K562 (cell line): ENCODE results near the gene CACNA2D2. TPM values are rescaled to one million over a fixed set of nuclear protein-coding genes. Genes with fewer than 3 reads are reported as not detected.

Experiments
- ATAC-seq: fragments of 200-7000 bp; cut with Tn5 transposase; 3 replicates; pipeline ENCODE4 v1.9.1; 2020; ENCODE audit warnings: moderate library complexity
- BruUV-seq: library from RNA; stranded (reverse); fragments of 400-500 nt; replicated peaks from 2 replicates; lab custom pipeline; 2021; lab: Mats Ljungman, UMichigan
- CTCF ChIA-PET: fragments of 300-600 bp; formaldehyde crosslinking; extraction: SDS; loops from one replicate; lab custom pipeline; 2021; ENCODE audit warnings: low intra/inter-chr PET ratio; lab: Yijun Ruan, JAX
- POLR2A ChIA-PET: fragments of 300-600, 350-650 bp; sonication (Branson Sonifier 250); formaldehyde crosslinking; extraction: SDS; loops from one replicate; lab custom pipeline; 2021; ENCODE audit warnings: antibody characterized with exemption, inconsistent platforms; lab: Yijun Ruan, JAX
- DNase-seq, 4 experiments: peaks; one replicate each; pipeline versions ENCODE4 v3.0.0 to v3.0.0-alpha.2; 2011 to 2018; ENCODE audit warnings: low spot score in 3 of 4, mixed read lengths in 3 of 4; ENCODE audit errors: extremely low read depth in 1 of 4
- FAIRE-seq: peaks from 2 replicates; lab custom pipeline; 2011; peaks lifted over from hg19 to GRCh38; lab: Jason Lieb, UNC
- H2AFZ ChIP-seq: 2 replicates; pipeline ENCODE4 v1.6.0; 2011; ENCODE audit warnings: low read depth, low read length, control low read depth, inconsistent platforms
- H3K27ac ChIP-seq: fragments of 200-600 bp; 3 replicates; pipeline ENCODE4 v1.8.0; 2011; ENCODE audit warnings: low read depth, mild to moderate bottlenecking, control low read depth, inconsistent platforms, low read length, moderate library complexity, mixed read lengths; ENCODE audit errors: extremely low read depth
- H3K27me3 ChIP-seq, 2 experiments: fragments of 300-600 bp in 1 of 2; 2 replicates in 1 of 2; 3 replicates in 1 of 2; pipeline versions ENCODE4 v1.6.0 to v1.8.0; 2011; ENCODE audit warnings: inconsistent platforms in 2 of 2, low read length in 2 of 2, mild to moderate bottlenecking in 1 of 2, mixed read lengths in 1 of 2, moderate library complexity in 1 of 2; ENCODE audit not compliant: control insufficient read depth in 2 of 2, insufficient read depth in 2 of 2
- H3K36me3 ChIP-seq: fragments of 300-600 bp; 3 replicates; pipeline ENCODE4 v1.8.0; 2011; ENCODE audit warnings: mild to moderate bottlenecking, low read length, inconsistent platforms; ENCODE audit not compliant: control insufficient read depth, insufficient read depth
- H3K4me1 ChIP-seq, 2 experiments: fragments of 200-600 bp in 1 of 2; replicated peaks in 1 of 2; 2 replicates in 1 of 2; 3 replicates in 1 of 2; pipeline versions ENCODE4 v1.5.1 to v1.8.0; 2011; ENCODE audit warnings: inconsistent platforms in 2 of 2, low read length in 2 of 2, mild to moderate bottlenecking in 1 of 2, mixed read lengths in 1 of 2, moderate library complexity in 1 of 2; ENCODE audit not compliant: control insufficient read depth in 2 of 2, insufficient read depth in 2 of 2
- H3K4me2 ChIP-seq: 2 replicates; pipeline ENCODE4 v1.6.1; 2011; ENCODE audit warnings: low read length, control low read depth, inconsistent platforms, mixed read lengths; ENCODE audit not compliant: insufficient read depth
- H3K4me3 ChIP-seq: fragments of 200-600 bp; sonication (generic), shearing (Covaris generic); 2 replicates; pipeline ENCODE4 v1.5.1; 2016; ENCODE audit warnings: control low read depth, inconsistent platforms
- H3K79me2 ChIP-seq: fragments of 200-600 bp; 3 replicates; pipeline ENCODE4 v1.8.0; 2011; ENCODE audit warnings: low read length, inconsistent platforms; ENCODE audit not compliant: control insufficient read depth, insufficient read depth
- H3K9ac ChIP-seq, 2 experiments: 2 replicates each; pipeline versions ENCODE4 v1.6.0 to v1.6.1; 2011; ENCODE audit warnings: low read depth in 2 of 2, low read length in 2 of 2, control low read depth in 1 of 2, inconsistent platforms in 1 of 2, mild to moderate bottlenecking in 1 of 2, mixed read lengths in 1 of 2; ENCODE audit not compliant: insufficient read depth in 1 of 2
- H3K9me1 ChIP-seq: one replicate; pipeline ENCODE4 v1.6.0; 2011; ENCODE audit warnings: inconsistent platforms, mild to moderate bottlenecking, low read length, moderate library complexity; ENCODE audit not compliant: control insufficient read depth, insufficient read depth
- H3K9me3 ChIP-seq: replicated peaks from 2 replicates; pipeline ENCODE4 v1.5.1; 2011; ENCODE audit warnings: low read depth, low read length, inconsistent platforms; ENCODE audit not compliant: control insufficient read depth, insufficient read depth
- H4K20me1 ChIP-seq: replicated peaks from 2 replicates; pipeline ENCODE4 v1.6.1; 2011; ENCODE audit warnings: low read length, inconsistent platforms, mixed read lengths; ENCODE audit not compliant: control insufficient read depth, insufficient read depth
- CBFA2T2 ChIP-seq: fragments of 450-650 bp; conservative IDR thresholded peaks from 2 replicates; pipeline ENCODE4 v1.6.1; 2017; ENCODE audit warnings: mild to moderate bottlenecking
- FIP1L1 ChIP-seq: fragments of 200-400 bp; formaldehyde crosslinking; IDR thresholded peaks from 2 replicates; pipeline ENCODE4 v1.6.1; 2018; ENCODE audit warnings: mild to moderate bottlenecking, low read depth, low read length; ENCODE audit not compliant: poor library complexity, severe bottlenecking
- MAFF ChIP-seq: IDR thresholded peaks from 2 replicates; pipeline ENCODE4 v1.6.1; 2012; ENCODE audit warnings: low read length, improper control_type of control experiment
- MEIS2 ChIP-seq: fragments of 450-650 bp; IDR thresholded peaks from 2 replicates; pipeline ENCODE4 v1.6.1; 2014; ENCODE audit warnings: mild to moderate bottlenecking; ENCODE audit not compliant: partially characterized antibody
- NR2C2 ChIP-seq, 2 experiments: fragments of 200-800 bp in 1 of 2; sonication (Bioruptor generic) in 1 of 2; sonication (generic) in 1 of 2; formaldehyde crosslinking in 1 of 2; IDR thresholded peaks; 2 replicates each; pipeline versions ENCODE4 v1.6.1 to v1.8.0; 2016 to 2022; ENCODE audit warnings: mild to moderate bottlenecking in 1 of 2, missing compliant biosample characterization in 1 of 2, missing genetic modification characterization in 1 of 2, missing genetic modification reagents in 1 of 2
- PURB ChIP-seq: sonication (generic); formaldehyde crosslinking; IDR thresholded peaks from 2 replicates; pipeline ENCODE4 v1.9.0; 2021; ENCODE audit warnings: low read depth, mild to moderate bottlenecking, missing genetic modification reagents
- SAP30 ChIP-seq: fragments of 200-600 bp; sonication (generic); IDR thresholded peaks from 2 replicates; pipeline ENCODE4 v1.6.1; 2012; ENCODE audit warnings: borderline replicate concordance, low read depth, mild to moderate bottlenecking, moderate library complexity, low read length, control low read depth, inconsistent platforms; ENCODE audit not compliant: insufficient read depth, poor library complexity, severe bottlenecking
- SIN3B ChIP-seq: fragments of 450-650 bp; IDR thresholded peaks from 2 replicates; pipeline ENCODE4 v1.6.1; 2017; ENCODE audit warnings: low read depth, mild to moderate bottlenecking, moderate library complexity
- ZNF696 ChIP-seq: fragments of 250-450 bp; sonication (Bioruptor Pico); conservative IDR thresholded peaks from 2 replicates; pipeline ENCODE4 v1.4.0; 2020; ENCODE audit warnings: mild to moderate bottlenecking, moderate library complexity
- ZNF717 ChIP-seq: fragments of 250-450 bp; sonication (Bioruptor Pico); IDR thresholded peaks from 2 replicates; pipeline ENCODE4 v1.5.0; 2021
- WGBS: fragments of 100-300 bp; shearing (Covaris generic); methylation state at CpG from one replicate; pipeline ENCODE4 v1.1.6; 2016; ENCODE audit warnings: low coverage, mixed read lengths; ENCODE audit not compliant: insufficient coverage; ENCODE audit errors: missing lambda C conversion rate; 5-methylcytosine and 5-hydroxymethylcytosine counted together
- in situ Hi-C: fragments of 300-500 bp; cut with MboI; formaldehyde crosslinking; loops from 4 replicates; pipeline ENCODE4 v1.15.0; 2018; ENCODE audit warnings: inconsistent platforms, mixed read lengths
- intact Hi-C: fragments of 100-400 bp; cut with micrococcal nuclease; formaldehyde crosslinking; loops from 2 replicates; pipeline ENCODE4 v1.14.2; 2022
- polyA plus RNA-seq, 8 experiments: library from polyadenylated mRNA; depleted of rRNA in 4 of 8; stranded (reverse) in 5 of 8; unstranded in 3 of 8; fragments of >200 nt; fragmentation: Nextera tagmentation in 2 of 8; fragmentation: Illumina TruSeq in 1 of 8; extraction: Ambion mirVana in 2 of 8; extraction: Trizol in 1 of 8; gene quantifications; 2 replicates each; pipeline versions ENCODE4 v1.2.1 to v1.2.3, GENCODE V29; 2011 to 2014; ENCODE audit warnings: inconsistent platforms in 1 of 8, missing spikeins in 1 of 8
- total RNA-seq, 7 experiments: library from RNA; depleted of rRNA in 6 of 7; stranded (reverse); fragments of >200 nt in 6 of 7; fragmentation: Illumina TruSeq in 2 of 7; extraction: Trizol in 2 of 7; gene quantifications; 2 replicates each; pipeline versions ENCODE4 v1.2.1 to v1.2.3, GENCODE V29; 2011 to 2021; ENCODE audit warnings: low replicate concordance in 1 of 7
- TF ChIP-seq, protein P1 (sequence below), 2 experiments: IDR thresholded peaks in 1 of 2; conservative IDR thresholded peaks in 1 of 2; 2 replicates each; pipeline ENCODE4 v1.6.1; 2016; ENCODE audit warnings: low read depth in 2 of 2, mild to moderate bottlenecking in 1 of 2, missing compliant biosample characterization in 1 of 2, missing genetic modification characterization in 1 of 2, moderate library complexity in 1 of 2
- TF ChIP-seq, protein P2 (sequence below): fragments of 250-450 bp; sonication (Bioruptor Pico); IDR thresholded peaks from 2 replicates; pipeline ENCODE4 v1.8.0; 2021; ENCODE audit warnings: moderate library complexity, mild to moderate bottlenecking, inconsistent platforms
- TF ChIP-seq, protein P3 (sequence below): sonication (generic); formaldehyde crosslinking; IDR thresholded peaks from 2 replicates; pipeline ENCODE4 v1.8.0; 2022; ENCODE audit warnings: mild to moderate bottlenecking, missing genetic modification reagents

The CACNA2D2 gene
- total and polyA plus RNA-seq, 9 of the 15 experiments (the other 6 are each of a cell fraction or from before 2014, with no cell fraction given), result 0.11 to 0.58 (median 0.36) TPM; not detected in 2

DNA sequence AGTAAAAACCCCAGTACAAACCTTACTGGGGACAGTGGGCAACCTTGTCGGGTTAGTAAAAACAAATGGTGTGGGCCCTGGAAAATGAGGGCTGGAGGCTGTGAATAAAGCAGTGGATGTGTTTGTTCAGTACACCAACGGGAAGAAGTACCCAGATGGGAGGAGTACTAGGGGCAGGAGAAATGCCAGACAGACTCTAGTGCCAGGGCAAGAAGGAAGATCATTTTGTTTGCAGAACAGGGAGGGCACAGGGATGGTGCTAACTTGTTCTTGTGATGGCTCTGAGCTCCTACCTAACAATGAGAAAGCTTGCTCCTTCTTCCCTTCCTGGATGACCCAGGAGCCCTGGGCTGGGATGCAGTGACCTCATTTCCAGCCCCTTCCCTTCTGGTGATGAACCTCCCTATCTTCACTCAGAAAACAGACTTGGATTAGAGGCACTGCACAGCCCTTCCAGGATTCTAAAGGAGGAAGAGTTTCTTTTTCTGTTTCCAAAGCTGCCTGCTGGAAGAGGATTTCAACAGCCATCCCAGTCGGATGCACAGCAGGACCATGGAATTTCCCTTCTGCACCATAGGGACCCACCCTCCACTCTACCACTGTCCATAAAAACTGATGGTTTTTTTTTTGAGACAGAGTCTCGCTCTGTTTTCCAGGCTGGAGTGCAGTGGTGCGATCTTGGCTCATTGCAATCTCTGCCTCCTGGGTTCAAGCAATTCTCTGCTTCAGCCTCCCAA is 168.9 kb downstream of the CACNA2D2 start (continued):
- TF ChIP-seq FIP1L1, result no peak
- TF ChIP-seq CBFA2T2, result no peak

DNA sequence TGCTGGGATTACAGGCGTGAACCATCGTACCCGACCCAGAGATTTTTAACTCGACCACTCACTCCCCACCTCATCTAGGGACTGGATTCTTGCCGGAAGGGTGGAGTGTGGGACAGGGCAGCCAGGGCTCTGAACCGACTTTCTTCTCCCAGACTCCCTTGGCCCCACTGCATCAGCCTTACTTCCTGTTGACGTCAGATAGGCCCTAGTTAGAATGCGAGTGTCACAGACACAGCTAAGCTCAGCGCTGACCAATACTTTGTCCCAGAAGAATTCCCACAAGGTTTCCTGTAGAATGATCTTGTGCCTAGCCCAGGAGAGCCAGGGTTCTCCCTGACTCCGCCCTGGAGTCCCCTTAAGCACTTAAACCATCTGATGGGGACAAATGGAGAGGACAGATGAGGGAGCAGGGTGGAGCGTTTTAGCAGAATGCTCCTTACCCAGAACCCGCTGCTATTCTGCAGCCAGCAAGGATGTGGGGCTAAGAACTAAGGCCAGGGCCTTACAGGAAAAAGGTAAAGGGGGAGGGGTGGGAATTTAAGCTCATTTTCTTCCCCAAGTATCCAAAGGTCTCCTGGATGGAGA is 169.6 kb downstream of the CACNA2D2 start:
- no peak for ATAC-seq
- ChIA-PET POLR2A (interaction anchor here (0.6 to 1.0 kb wide), 3 partner anchors 16 to 98 kb away, joined by 3 to 4 read pairs (median 3); no protein-coding TSS in a partner anchor), CTCF (no interaction called here)
- no peak for DNase-seq
- Histone ChIP-seq H3K9ac (peak overlapping the region in 1 of 2 experiments; percentile 76; a peak in 3 of 4 replicates), H3K36me3 (peaks cover 70% of the 10 kb centered on the region; the same call in 2 of the 3 replicates), H2AFZ (no peak overlapping the region), H3K4me3 (no peak overlapping the region), H3K4me1 (peaks cover 20 to 32% of the 10 kb centered on the region in 2 experiments; a peak in 4 of 5 replicates), H3K27me3 (no peaks in the 10 kb centered on the region), H3K79me2 (peaks cover 64% of the 10 kb centered on the region), H3K9me1 (peaks cover 4% of the 10 kb centered on the region), H4K20me1 (peaks cover 18% of the 10 kb centered on the region), H3K4me2 (no peak overlapping the region), H3K9me3 (no peaks in the 10 kb centered on the region), H3K27ac (peak overlapping the region; percentile 49; the same call in 2 of the 3 replicates)
- in situ Hi-C loops (no loop called here), intact Hi-C loops (no loop called here)
- BruUV-seq, result no TSS peak
- 53% methylated on average over 8 of the region's 12 CpGs for WGBS
- FAIRE-seq, result no peak
- TF ChIP-seq NR2C2 (CRISPR knock-in tag; IDR thresholded peaks at IDR 0.05), result no peak
- no peak for TF ChIP-seq NR2C2 (tag; IDR thresholded peaks at IDR 0.05)
- no peak for TF ChIP-seq SAP30
- TF ChIP-seq MAFF, result no peak
- TF ChIP-seq, protein P1, sequence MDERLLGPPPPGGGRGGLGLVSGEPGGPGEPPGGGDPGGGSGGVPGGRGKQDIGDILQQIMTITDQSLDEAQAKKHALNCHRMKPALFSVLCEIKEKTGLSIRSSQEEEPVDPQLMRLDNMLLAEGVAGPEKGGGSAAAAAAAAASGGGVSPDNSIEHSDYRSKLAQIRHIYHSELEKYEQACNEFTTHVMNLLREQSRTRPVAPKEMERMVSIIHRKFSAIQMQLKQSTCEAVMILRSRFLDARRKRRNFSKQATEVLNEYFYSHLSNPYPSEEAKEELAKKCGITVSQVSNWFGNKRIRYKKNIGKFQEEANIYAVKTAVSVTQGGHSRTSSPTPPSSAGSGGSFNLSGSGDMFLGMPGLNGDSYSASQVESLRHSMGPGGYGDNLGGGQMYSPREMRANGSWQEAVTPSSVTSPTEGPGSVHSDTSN (CRISPR knock-in tag; IDR thresholded peaks at IDR 0.05; ENCODE audit: low read depth), result no peak
- TF ChIP-seq, protein P1 (tag; conservative IDR thresholded peaks at IDR 0.05; ENCODE audit: low read depth), result no peak
- TF ChIP-seq, protein P2, sequence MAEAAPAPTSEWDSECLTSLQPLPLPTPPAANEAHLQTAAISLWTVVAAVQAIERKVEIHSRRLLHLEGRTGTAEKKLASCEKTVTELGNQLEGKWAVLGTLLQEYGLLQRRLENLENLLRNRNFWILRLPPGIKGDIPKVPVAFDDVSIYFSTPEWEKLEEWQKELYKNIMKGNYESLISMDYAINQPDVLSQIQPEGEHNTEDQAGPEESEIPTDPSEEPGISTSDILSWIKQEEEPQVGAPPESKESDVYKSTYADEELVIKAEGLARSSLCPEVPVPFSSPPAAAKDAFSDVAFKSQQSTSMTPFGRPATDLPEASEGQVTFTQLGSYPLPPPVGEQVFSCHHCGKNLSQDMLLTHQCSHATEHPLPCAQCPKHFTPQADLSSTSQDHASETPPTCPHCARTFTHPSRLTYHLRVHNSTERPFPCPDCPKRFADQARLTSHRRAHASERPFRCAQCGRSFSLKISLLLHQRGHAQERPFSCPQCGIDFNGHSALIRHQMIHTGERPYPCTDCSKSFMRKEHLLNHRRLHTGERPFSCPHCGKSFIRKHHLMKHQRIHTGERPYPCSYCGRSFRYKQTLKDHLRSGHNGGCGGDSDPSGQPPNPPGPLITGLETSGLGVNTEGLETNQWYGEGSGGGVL (CRISPR knock-in tag), result no peak
- no peak for TF ChIP-seq SIN3B
- TF ChIP-seq, protein P3, sequence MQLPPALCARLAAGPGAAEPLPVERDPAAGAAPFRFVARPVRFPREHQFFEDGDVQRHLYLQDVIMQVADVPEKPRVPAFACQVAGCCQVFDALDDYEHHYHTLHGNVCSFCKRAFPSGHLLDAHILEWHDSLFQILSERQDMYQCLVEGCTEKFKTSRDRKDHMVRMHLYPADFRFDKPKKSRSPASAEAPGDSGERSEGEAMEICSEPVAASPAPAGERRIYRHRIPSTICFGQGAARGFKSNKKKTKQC, result no peak
- TF ChIP-seq MEIS2, result no peak
- no peak for TF ChIP-seq PURB (CRISPR knock-in tag)
- no peak for TF ChIP-seq ZNF717
- no peak for TF ChIP-seq ZNF696 (CRISPR knock-in tag)
